ENCODE results near the gene SLC5A5. TPM values are rescaled to one million over a fixed set of nuclear protein-coding genes. Genes with fewer than 3 reads are reported as not detected.
"Not testable (repeated sequence)": the region's sequence is repeated elsewhere in the genome, so short reads cannot be mapped to it uniquely, and the experiment has no call there.

SLC5A5 gene
- total RNA-seq, 4 donors from 2014 or later: 0.16 TPM; not detected in 3

- no peak overlapping the region for H3K27ac ChIP-seq
- 53 to 55% methylated on average over 5 to 7 of the region's 7 CpGs for WGBS, 2 donors (ENCODE audit: low coverage in 1 of 2)
- no peak for TF ChIP-seq POLR2AphosphoS5 (IDR thresholded peaks at IDR 0.05)
- no peak for TF ChIP-seq POLR2A (IDR thresholded peaks at IDR 0.05)
- TF ChIP-seq CTCF (IDR thresholded peaks at IDR 0.05): no peak
- no peak for TF ChIP-seq EP300 (IDR thresholded peaks at IDR 0.05)
- no peak for ATAC-seq
- no peak overlapping the region for H3K4me3 ChIP-seq
- no peaks in the 10 kb centered on the region for H3K4me1 ChIP-seq
- no peaks in the 10 kb centered on the region for H3K36me3 ChIP-seq
- H3K27me3 ChIP-seq: peaks cover 74% of the 10 kb centered on the region
- no peaks in the 10 kb centered on the region for H3K9me3 ChIP-seq
Measured at GRCh38 chr19:17886515-17886914, 14.8 kb downstream of the SLC5A5 start.

- not testable (repeated sequence) for ATAC-seq, H3K9me3 ChIP-seq, H3K4me3 ChIP-seq, H3K4me1 ChIP-seq, H3K36me3 ChIP-seq, H3K27ac ChIP-seq
- H3K27me3 ChIP-seq: peaks cover 75% of the 10 kb centered on the region
- 65 to 80% methylated on average over 3 to 4 of the region's 4 CpGs for WGBS, 2 donors (ENCODE audit: low coverage in 1 of 2)
Measured at GRCh38 chr19:17887221-17887620, 15.5 kb downstream of the SLC5A5 start.

- H3K27ac ChIP-seq: no peak overlapping the region
- no peak overlapping the region for H3K4me3 ChIP-seq
- TF ChIP-seq POLR2A (IDR thresholded peaks at IDR 0.05) (no peak), POLR2AphosphoS5 (IDR thresholded peaks at IDR 0.05) (no peak), CTCF (IDR thresholded peaks at IDR 0.05) (no peak), EP300 (IDR thresholded peaks at IDR 0.05) (no peak)
- peaks cover 75% of the 10 kb centered on the region for H3K27me3 ChIP-seq
- ATAC-seq: no peak
- no peaks in the 10 kb centered on the region for H3K36me3 ChIP-seq
- H3K4me1 ChIP-seq: no peaks in the 10 kb centered on the region
- H3K9me3 ChIP-seq: no peaks in the 10 kb centered on the region
- WGBS, 2 donors (ENCODE audit: low coverage in 1 of 2): 36 to 41% methylated on average over 3 to 4 of the region's 7 CpGs
Measured at GRCh38 chr19:17888260-17888659, 16.5 kb downstream of the SLC5A5 start.

- H3K4me1 ChIP-seq: no peaks in the 10 kb centered on the region
- TF ChIP-seq POLR2A (IDR thresholded peaks at IDR 0.05) (no peak), EP300 (IDR thresholded peaks at IDR 0.05) (no peak), CTCF (IDR thresholded peaks at IDR 0.05) (no peak), POLR2AphosphoS5 (IDR thresholded peaks at IDR 0.05) (no peak)
- H3K4me3 ChIP-seq: no peak overlapping the region
- no peaks in the 10 kb centered on the region for H3K9me3 ChIP-seq
- H3K27ac ChIP-seq: no peak overlapping the region
- no peaks in the 10 kb centered on the region for H3K36me3 ChIP-seq
- no peak for ATAC-seq
- H3K27me3 ChIP-seq: peaks cover 77% of the 10 kb centered on the region
- 9 to 33% methylated on average over 12 of the region's 18 CpGs for WGBS, 2 donors (ENCODE audit: low coverage in 1 of 2)
Measured at GRCh38 chr19:17889609-17890214, 18.0 kb downstream of the SLC5A5 start.

GRCh38 chr19:17893766-17894165 is 22.0 kb downstream of the SLC5A5 start:
- Histone ChIP-seq H3K4me3 (no peak overlapping the region), H3K27ac (no peak overlapping the region), H3K4me1 (no peaks in the 10 kb centered on the region), H3K9me3 (no peaks in the 10 kb centered on the region), H3K27me3 (peaks cover 96% of the 10 kb centered on the region), H3K36me3 (no peaks in the 10 kb centered on the region)
- 81 to 83% methylated on average over 3 to 5 of the region's 9 CpGs for WGBS, 2 donors (ENCODE audit: low coverage in 1 of 2)
- no peak for ATAC-seq
- TF ChIP-seq POLR2AphosphoS5 (IDR thresholded peaks at IDR 0.05): no peak
- TF ChIP-seq POLR2A (IDR thresholded peaks at IDR 0.05): no peak
- no peak for TF ChIP-seq EP300 (IDR thresholded peaks at IDR 0.05)
- TF ChIP-seq CTCF (IDR thresholded peaks at IDR 0.05): no peak
